Ovary (tissue), 3 donors: ENCODE measurements around the gene LSMEM2.

Experiments
- CTCF ChIP-seq, 3 donors: fragments of 450-650 bp in 2 of 3; fragments of 200-600 bp in 1 of 3; IDR thresholded peaks; one replicate each; pipeline versions ENCODE4 v1.5.1 to v1.8.0; 2016 to 2022; ENCODE audit warnings: antibody characterized with exemption in 3 of 3, mild to moderate bottlenecking in 1 of 3
- EP300 ChIP-seq: sonication (generic); formaldehyde crosslinking; IDR thresholded peaks from one replicate; pipeline ENCODE4 v1.6.1; 2017; ENCODE audit warnings: antibody characterized with exemption
- POLR2A ChIP-seq: fragments of 450-650 bp; IDR thresholded peaks from one replicate; pipeline ENCODE4 v1.6.1; 2017; ENCODE audit warnings: antibody characterized with exemption, mild to moderate bottlenecking, moderate library complexity
- donor health status: DM: no; HTN: no; CAD: no.

- TF ChIP-seq CTCF (IDR thresholded peaks at IDR 0.05) (no peak), POLR2A (no peak), EP300 (no peak)
Observed at GRCh38 chr3:50325497-50326181, 46.8 kb downstream of the LSMEM2 start.
